HG02840 (cell line): ENCODE data around the gene TMEM87B.
"Not testable (repeated sequence)": the region's sequence is repeated elsewhere in the genome, so short reads cannot be mapped to it uniquely, and the experiment has no call there.

Experiments used
- ATAC-seq: cut with Tn5 transposase; IDR thresholded peaks from one replicate; pipeline ENCODE4 v1.9.1; 2021; ENCODE audit warnings: mild to moderate bottlenecking, moderate library complexity, moderate number of reproducible peaks; ENCODE audit not compliant: unreplicated experiment, low FRiP score

TMEM87B gene

DNA sequence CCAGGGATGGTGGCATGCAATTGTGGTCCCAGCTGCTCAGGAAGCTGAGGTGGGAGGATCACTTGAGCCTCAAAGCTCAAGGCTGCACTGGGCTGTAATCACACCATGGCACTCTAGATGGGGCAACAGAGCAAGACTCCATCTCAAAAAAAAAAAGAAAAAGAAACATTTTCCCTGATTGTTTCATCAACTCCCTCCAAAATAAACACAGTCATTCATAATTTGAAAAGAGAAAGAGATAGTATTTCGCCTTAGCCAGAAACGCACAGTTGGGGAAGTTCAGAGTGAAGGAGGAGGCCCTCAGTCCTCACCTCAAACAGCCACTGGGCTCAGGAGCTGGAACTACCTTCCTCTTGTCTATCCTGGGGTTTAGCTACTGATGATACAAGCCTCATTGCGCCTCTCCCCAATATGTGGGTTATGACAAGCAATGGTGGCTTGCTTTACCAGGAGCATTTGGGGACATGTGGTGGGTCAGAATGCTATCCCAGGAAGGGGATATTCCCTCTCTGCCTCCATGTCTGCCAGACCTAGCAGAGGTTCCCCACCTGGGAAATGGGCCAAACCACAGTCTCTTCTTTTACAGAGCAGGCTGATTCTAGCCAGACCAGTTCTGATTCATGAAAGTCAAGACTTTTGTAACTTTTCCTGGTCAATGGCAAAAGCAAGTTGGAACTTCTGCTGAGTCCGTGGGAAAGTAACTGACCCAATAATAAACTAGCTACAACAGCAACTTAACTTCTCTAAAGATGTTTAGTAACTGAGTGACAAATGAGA, 22.2 kb upstream of the TMEM87B start:
- ATAC-seq = no peak

DNA sequence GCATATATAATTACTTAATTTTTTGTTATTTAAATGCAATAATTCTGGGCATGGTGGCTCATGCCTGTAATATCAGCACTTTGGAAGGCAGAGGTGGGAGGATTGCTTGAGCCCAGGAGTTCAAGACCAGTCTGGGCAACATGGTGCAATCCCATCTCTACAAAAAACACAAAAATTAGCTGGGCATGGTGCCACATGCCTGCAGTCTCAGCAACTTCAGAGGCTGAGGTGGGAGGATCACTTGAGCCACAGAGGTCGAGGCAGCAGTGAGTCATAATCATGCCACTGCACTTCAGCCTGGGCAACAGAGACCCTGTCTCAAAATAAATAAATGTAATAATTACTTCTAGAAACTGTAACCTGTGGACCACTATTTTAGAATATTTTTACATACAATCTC, 21.5 kb upstream of the TMEM87B start:
- ATAC-seq = no peak

DNA sequence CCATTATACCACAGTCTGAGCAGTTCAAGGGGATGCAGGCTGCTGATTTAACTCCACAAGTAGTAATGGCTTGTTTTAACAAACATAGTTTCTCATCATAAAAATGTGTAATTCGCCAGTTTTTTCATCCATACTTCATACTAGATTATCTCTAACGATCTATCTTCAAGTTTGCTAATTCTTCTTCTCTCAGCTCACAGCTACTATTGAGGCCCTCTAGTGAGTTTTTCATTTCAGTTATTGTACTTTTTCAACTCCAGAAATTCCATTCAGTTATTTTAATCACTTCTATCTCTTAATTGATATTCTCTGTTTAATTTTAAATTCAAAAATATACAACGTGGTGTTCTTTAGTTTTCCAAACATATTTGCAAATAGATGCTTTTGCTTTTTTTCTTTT, 20.1 kb upstream of the TMEM87B start:
- no peak for ATAC-seq

DNA sequence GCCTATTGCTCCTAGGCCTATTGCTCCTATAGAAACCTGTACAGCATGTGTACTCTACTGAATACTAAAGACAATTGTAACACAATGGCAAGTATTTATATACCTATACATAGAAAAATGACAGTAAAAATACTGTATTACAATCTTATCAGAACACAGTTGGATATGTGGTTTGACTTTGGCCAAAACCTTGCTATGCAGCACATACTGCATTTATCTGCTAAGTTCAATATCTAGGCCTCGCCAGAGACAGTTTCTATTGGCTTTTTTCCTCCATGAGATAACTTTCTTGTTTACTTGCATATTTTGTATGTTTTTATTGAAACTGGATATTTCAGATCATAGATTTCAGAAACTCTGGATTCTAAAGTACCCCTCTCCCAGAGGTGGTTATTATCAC, 19.3 kb upstream of the TMEM87B start:
- no peak for ATAC-seq

DNA sequence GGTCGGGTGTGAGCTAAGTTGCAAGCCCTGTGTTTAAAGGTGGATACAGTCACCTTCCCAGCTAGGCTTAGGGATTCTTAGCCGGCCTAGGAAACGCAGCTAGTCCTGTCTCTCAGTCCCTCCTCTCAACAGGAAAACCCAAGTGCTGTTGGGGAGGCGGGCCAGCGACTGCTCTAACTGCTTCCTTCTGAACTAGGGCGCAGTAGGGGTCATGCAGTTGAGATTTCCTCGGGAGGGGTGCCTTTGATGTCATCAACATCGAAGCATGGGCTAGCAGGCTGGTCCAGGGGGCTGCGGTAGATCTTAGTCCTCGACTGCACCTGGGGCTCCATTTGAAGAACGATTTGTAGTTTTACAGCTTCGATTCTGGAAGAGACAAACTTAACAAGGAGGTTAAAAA, 15.5 kb upstream of the TMEM87B start:
- ATAC-seq = not testable (repeated sequence)

DNA sequence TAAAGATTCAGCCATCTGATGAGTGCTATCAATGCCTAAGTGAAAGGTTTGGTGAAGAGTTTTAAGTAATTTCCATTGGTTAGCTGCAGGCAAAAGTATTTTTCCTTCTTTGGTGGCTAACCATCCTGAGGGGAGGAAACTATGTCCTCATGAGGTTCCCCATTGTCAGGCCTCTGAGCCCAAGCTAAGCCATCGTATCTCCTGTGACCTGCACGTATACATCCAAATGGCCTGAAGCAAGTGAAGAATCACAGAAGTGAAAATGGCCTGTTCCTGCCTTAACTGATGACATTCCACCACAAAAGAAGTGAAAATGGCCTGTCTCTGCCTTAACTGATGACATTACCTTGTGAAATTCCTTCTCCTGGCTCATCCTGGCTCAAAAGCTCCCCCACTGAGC, 15.0 kb upstream of the TMEM87B start:
- ATAC-seq = not testable (repeated sequence)

DNA sequence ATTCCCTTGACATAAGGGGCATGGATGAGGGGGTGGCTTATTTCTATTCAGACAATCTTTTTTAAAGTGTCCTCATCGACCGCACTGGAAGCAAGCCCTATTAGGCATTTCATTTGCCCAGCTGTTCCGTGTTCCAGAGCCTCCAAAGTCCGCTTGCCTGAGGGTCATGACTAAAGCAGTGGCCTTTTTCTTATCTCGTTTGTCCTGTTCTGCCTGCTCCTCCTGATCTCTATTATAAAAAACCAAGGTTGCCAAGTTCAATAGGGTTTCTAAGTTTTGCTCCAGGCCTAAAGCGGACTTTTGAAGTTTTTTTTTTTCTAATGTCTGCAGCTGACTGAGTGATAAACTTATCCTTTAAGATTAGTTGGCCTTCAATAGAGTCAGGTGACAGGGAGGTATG, 13.6 kb upstream of the TMEM87B start:
- not testable (repeated sequence) for ATAC-seq

DNA sequence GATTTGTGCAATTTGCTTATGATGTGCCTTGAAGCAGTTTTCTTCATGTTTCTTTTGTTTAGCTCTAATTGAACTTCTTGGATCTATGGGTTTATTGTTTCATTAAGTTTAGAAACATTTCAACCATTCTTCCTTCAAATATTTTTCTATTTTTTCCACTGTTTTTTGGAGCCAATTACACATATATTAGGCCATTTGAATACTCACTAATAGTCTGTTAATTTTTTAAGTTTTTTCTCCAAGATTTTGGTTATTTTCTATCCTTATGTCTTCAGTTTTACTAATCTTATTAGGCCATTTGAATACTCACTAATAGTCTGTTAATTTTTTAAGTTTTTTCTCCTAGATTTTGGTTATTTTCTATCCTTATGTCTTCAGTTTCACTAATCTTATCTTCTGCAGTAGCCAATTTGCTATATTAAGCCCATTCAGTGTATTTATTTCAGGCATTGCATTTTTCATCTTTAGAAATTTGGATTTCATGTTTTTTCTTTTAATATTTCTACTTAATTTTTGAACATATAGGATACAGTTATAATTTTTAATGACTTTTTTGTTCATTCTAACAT, 9.5 kb upstream of the TMEM87B start:
- ATAC-seq = no peak

DNA sequence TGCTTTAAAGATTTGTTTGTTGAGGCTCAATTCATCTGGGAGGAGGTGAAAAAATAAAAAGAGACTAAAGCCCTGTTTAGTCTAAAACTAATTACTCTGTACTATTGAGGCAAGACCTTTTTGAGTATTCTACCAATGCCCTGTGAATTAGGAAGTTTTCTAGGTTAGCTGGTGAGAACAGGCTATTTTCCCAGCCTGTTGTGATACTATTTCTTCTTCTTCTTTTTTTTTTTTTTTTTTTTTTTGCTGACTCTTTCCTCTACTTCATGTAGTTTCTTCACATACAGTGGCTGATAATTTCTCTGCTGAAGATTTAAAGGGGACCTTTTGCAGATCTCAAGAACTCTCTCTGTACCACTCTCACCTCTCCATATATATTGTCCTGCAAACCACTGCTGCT, 8.8 kb upstream of the TMEM87B start:
- ATAC-seq = no peak

DNA sequence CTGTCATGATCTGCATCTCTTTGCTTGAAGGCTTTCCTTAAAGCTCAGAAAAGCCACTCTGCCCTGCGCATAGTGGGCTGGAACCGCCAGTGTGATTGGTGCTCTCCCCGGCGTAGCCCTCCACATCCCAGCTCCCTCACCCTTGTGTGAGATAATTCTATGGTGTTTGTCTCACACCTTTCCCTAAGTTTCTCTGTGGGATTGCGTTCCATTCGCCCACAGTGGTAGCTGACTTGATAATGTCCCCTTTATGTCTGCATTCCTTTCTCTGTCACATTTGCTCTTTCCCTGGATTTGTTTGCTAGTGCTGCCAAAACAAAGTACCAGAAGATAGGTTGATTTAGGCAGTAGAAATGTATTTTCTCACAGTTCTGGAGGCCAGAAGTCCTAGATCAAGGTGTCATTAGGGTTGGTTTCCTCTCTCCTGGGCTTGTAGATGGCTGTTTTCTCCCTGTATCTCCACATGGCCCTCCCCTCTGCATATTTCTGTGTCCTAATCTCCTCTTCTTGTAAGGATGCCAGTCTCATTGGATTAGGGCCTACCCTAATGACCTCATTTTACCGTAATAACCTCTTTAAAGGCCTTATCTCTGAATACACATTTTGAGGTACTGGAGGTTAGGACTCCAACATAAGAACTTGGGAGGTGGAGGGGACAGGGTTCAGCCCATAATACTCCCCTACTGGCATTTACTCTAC, 7.4 kb upstream of the TMEM87B start:
- ATAC-seq = no peak

DNA sequence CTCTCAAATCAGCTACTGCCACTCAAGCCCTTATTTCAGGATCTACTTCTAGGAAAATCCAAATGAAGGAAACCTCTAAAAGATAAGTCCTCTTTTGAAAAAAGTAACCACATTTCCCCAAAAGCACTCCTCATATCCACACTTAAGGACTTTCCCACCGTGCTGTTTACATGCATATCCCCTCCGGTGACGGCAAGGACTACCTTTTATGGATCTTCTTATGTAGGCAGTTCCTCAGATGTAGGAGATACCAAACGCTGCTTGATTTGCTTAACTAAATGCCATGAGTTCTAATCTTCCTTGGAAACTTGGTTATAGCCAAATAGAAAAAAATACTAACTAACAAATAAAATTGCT, 6.9 kb upstream of the TMEM87B start:
- ATAC-seq = no peak

DNA sequence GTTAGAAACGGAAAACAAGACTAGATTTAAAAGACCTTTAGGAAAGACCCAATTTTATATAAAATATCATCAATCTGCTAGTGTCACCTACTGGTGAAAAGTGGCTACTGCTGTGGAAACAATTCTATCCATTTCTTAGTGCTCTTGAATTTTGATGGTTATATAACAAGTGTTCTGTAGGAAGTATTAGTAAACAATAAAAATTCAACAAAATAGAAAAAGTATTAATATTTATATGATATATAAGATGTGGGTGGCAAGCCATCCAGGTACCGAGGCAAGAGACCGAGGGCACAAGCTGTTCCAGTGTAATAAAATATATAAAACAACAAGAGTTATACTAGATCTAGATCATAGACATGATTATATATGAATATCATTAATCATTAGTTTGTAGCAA, 6.2 kb upstream of the TMEM87B start:
- no peak for ATAC-seq

DNA sequence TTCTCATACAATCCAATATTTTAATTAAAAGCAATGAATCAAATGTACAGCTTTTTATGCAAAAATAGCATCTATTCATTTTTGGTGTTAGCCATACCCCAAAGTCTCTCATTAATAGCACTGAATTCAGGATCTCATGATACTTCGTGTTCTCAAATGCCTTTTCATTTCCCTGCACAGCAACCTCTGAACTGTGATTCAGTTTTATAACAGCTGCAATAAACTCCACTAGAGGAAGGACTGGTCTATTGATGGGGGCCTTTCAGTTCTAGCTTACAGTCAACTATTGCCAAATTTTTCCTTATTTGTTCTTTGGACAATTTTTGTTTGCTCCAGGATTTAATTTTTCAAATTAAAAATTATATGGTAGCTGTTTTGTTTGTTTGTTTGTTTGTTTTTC, 4.8 kb upstream of the TMEM87B start:
- ATAC-seq = no peak

DNA sequence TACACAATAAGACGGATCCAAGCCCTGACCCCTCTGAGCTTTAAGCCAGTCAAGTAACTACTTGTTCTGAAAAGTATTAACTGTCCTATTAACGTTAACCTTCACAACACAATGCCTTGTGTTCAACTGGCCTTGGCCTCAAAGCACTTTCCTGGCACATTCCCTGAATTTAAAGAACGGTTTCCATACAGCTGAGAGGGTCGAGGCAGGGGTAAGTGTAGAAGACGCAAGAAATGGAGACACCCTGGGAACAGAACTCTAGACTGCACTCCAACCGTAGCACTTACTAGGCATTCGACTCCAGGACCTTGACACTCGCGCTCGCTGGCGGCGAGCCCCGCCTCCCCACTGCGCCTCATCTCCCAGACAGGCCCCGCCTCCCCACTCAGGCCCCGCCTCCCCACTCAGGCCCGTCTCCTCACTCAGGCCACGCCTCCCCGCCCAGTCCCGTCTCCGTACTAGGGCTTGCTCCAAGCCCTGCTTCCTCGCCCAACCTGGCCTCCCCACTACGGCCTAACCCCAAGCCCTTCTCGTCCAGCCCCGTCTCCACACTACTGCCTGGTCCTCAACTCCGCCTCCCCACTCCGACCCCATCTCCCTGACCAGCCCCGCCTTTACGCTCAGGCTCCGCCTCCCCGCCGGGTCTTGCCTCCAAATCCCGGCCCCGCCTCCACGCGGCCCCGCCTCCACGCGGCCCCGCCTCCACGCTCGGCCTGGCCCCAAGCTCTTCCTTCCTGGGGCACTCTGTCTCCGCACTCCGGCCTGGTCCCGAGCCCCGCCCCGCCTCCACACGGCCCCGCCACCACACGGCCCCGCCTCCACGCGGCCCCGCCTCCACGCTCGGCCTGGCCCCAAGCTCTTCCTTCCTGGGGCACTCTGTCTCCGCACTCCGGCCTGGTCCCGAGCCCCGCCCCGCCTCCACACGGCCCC, 887 bp upstream of the TMEM87B start:
- ATAC-seq = peak; percentile 59

DNA sequence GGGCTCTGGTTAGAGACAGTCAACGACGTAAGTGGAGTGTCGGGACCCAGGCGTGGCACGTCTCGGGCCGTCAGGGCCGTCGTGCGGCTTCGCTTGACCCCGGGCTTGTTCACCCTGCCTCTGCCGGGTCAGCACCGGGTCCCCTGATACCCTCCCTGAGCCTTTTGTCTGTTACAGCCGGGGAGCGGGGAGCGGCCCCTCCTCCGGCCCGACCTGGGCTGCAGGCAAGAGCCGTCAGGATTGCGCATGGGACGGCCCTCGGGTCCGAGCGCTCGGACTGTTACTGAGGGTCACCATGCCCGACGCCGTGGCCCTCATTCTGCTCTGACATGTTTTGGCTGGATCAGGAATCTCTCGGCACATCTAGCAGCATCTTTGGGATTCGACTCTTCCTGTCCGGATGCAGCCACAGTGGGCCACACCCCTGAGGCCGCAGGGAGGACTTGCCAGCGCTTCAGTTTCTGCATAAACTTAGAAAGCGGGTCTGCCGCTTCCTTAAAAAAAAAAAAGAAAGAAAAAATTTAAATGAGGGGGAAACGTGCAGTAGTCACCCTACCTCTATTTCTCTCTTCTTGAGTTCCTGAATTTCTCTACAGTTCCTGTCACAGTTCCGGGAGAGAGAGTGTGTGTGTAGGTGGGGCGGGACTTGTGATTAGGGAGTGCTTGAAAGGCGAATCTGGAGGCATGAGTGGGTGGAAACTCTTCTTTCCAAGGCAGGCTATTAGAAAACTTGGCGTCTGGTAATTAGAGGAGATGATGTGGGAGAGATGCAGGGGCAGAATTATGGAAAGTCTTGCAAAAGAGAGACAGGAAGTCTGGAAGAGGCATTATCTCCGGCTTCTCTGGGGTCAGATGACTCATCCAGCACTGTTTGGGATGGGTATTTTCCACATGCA, 909 bp downstream of the TMEM87B start:
- peak; percentile 7 for ATAC-seq

DNA sequence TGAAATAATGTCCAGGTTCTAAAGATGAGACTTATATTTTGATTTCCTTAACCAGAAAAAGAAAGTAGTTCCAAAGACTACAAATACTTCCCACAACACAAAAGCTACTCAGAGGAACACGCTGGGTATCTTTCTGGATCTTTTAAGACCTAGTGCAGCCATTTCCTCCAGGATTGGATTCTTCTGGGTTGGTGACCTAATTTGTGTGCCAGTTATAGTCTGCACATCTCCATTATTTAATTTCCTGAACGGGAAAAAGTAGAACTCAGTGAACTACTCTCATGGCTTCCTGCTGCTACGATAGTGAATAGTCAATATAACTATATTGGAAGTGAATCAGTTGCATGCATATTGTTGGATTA, 1.5 kb downstream of the TMEM87B start:
- no peak for ATAC-seq

DNA sequence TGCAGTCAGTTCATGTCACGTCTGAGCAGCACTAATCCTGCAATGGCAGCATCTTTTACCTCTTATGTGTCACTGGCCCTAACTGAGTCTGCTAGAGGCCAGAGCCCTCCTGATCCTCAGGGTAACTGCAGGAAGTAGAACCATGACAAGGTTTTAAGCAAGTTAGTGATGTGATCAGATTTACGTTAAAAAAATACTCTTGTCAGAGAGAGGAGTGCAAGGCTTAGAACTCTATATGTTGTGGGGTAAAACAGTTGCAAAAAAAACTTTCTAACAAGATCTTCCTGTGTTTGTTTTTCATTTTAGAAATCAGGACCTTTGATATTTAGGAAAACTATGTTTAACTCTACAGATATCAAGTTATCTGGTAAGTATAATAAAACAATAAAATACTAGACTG, 4.6 kb downstream of the TMEM87B start:
- no peak for ATAC-seq

DNA sequence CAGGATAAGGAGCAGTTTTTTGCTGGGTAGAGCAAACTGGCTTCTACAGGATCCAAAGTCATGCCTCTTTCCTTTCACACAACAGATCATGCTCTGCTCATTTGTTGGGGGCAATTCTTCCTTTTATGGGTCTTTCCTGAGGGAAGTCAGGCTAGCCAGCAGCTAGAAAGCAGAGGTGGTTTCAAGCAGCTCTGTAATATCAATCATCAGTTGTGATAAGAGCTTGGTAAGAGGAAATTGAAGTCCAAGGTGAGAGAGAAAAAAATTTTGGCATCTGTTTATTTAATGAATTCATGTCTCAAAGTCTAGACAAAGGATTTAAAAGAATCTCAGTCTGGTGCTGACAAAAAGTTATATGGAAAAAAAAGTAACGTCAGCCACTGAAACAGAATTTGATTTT, 6.2 kb downstream of the TMEM87B start:
- ATAC-seq = no peak

DNA sequence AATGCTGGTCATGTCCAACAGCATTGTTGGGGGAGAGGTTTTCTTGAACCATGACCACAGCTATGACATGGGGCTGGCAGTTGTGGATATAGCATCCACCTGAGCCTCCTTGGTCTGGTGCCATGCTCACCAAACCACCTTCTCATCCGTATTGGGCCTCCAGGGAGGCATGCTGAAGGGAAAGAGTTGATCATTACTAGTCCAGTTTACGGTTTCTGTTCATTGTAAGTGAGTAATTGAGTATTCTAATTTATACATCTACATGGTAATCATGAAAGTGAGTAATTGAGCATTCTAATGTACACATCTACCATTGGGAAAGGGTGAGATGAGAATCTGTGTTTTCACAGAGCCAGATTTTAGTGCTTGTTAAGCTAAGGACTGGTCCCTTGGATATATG, 6.8 kb downstream of the TMEM87B start:
- no peak for ATAC-seq

DNA sequence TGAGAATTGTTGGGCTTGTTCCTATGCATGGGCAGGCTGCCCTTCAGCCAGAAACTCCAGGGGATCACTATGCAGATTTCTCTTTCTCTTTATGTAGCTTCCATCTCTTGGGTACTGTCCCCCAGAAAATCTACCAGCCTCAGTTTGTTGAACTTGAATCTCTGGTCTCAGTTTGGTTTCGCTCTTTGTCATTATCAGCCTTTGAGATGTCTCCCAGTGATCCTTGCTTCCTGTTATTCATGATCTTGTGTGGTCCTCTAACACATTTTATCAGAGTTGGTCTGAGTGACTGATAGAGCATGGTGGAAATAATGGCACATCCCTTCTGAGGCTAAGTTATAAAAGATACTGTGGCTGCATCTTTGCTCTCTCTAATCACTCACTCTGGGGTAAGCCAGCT, 7.8 kb downstream of the TMEM87B start:
- ATAC-seq = no peak
